Caco-2 (cell line): Measurements from ENCODE around the gene UBE2D3. TPM values are rescaled to one million over a fixed set of nuclear protein-coding genes. Genes with fewer than 3 reads are reported as not detected.

ENCODE experiments used
- BruUV-seq: library from RNA; stranded (reverse); fragments of 400-500 nt; replicated peaks from 2 replicates; lab custom pipeline; 2021; lab: Mats Ljungman, UMichigan
- CTCF ChIA-PET: fragments of 300-600 bp; sonication (Branson Sonifier 250); formaldehyde crosslinking; loops from one replicate; lab custom pipeline; 2022; ENCODE audit warnings: antibody characterized with exemption; lab: Charles Lee
- POLR2A ChIA-PET: fragments of 300-600 bp; sonication (Branson Sonifier 250); formaldehyde crosslinking; loops from one replicate; lab custom pipeline; 2022; ENCODE audit warnings: antibody characterized with exemption; lab: Charles Lee
- DNase-seq, 2 experiments: peaks; one replicate each; pipeline versions ENCODE4 v3.0.0 to v3.0.0-alpha.2; 2020 to 2022
- H3K27me3 ChIP-seq: replicated peaks from 2 replicates; pipeline ENCODE4 v1.6.0; 2011; ENCODE audit warnings: low read length; ENCODE audit not compliant: control insufficient read depth, insufficient read depth
- H3K36me3 ChIP-seq: 2 replicates; pipeline ENCODE4 v1.5.1; 2011; ENCODE audit warnings: low read length; ENCODE audit not compliant: control insufficient read depth, insufficient read depth
- H3K4me1 ChIP-seq: fragments of 250-450 bp; sonication (Bioruptor Pico); 2 replicates; pipeline ENCODE4 v1.5.1; 2020; ENCODE audit warnings: mild to moderate bottlenecking
- H3K4me3 ChIP-seq: 2 replicates; pipeline ENCODE4 v1.5.1; 2011; ENCODE audit warnings: low read depth, mild to moderate bottlenecking, control low read depth, low read length
- H3K9me3 ChIP-seq: fragments of 250-450 bp; sonication (Bioruptor Pico); 2 replicates; pipeline ENCODE4 v1.5.1; 2020; ENCODE audit warnings: mild to moderate bottlenecking, moderate library complexity
- H3K27ac Mint-ChIP-seq: one replicate; pipeline ENCODE4 v1.8.0; 2022; ENCODE audit warnings: mixed read lengths; ENCODE audit not compliant: unreplicated experiment
- H3K27me3 Mint-ChIP-seq: one replicate; pipeline ENCODE4 v1.8.0; 2022; ENCODE audit warnings: mixed read lengths; ENCODE audit not compliant: insufficient read depth, unreplicated experiment
- H3K36me3 Mint-ChIP-seq: one replicate; pipeline ENCODE4 v1.8.0; 2022; ENCODE audit warnings: mild to moderate bottlenecking, mixed read lengths; ENCODE audit not compliant: insufficient read depth, unreplicated experiment
- H3K4me1 Mint-ChIP-seq: one replicate; pipeline ENCODE4 v1.8.0; 2022; ENCODE audit warnings: low read depth, mixed read lengths; ENCODE audit not compliant: unreplicated experiment
- H3K4me3 Mint-ChIP-seq: one replicate; pipeline ENCODE4 v1.8.0; 2022; ENCODE audit warnings: mild to moderate bottlenecking, moderate library complexity, mixed read lengths; ENCODE audit not compliant: unreplicated experiment
- H3K9me3 Mint-ChIP-seq: one replicate; pipeline ENCODE4 v1.8.0; 2022; ENCODE audit warnings: mixed read lengths; ENCODE audit not compliant: unreplicated experiment
- CTCF ChIP-seq, 2 experiments: fragments of 200-600 bp in 1 of 2; IDR thresholded peaks; 1 replicate in 1 of 2; 2 replicates in 1 of 2; pipeline versions ENCODE4 v1.5.1 to v1.8.0; 2011 to 2022; ENCODE audit warnings: antibody characterized with exemption in 1 of 2, control low read depth in 1 of 2, inconsistent platforms in 1 of 2, low read depth in 1 of 2, low read length in 1 of 2, mild to moderate bottlenecking in 1 of 2, moderate library complexity in 1 of 2; ENCODE audit not compliant: insufficient read depth in 1 of 2, severe bottlenecking in 1 of 2, unreplicated experiment in 1 of 2
- intact Hi-C: fragments of 100-400 bp; cut with micrococcal nuclease; formaldehyde crosslinking; loops from one replicate; pipeline ENCODE4 v1.10.0; 2022; ENCODE audit not compliant: unreplicated experiment
- total RNA-seq: library from RNA; stranded (reverse); gene quantifications from 2 replicates; pipeline ENCODE4 v1.2.3, GENCODE V29; 2022

UBE2D3 gene
- total RNA-seq, 1 experiment from 2014 or later, result 305 TPM

- Mint-ChIP-seq H3K27me3 (no peaks in the 10 kb centered on the region), H3K4me3 (no peak overlapping the region), H3K4me1 (peaks cover 28% of the 10 kb centered on the region), H3K36me3 (no peaks in the 10 kb centered on the region), H3K9me3 (no peaks in the 10 kb centered on the region), H3K27ac (no peak overlapping the region)
- peak; percentile 42 to 49 for DNase-seq
- Histone ChIP-seq H3K4me3 (no peak overlapping the region), H3K36me3 (no peaks in the 10 kb centered on the region), H3K4me1 (peaks cover 26% of the 10 kb centered on the region), H3K27me3 (no peaks in the 10 kb centered on the region), H3K9me3 (no peaks in the 10 kb centered on the region)
- no peak for TF ChIP-seq CTCF (IDR thresholded peaks at IDR 0.05; ENCODE audit: insufficient read depth in 1 of 2, low read depth in 1 of 2, low read length in 1 of 2, severe bottlenecking in 1 of 2, unreplicated experiment in 1 of 2)
- POLR2A ChIA-PET, result interaction anchor here (0.6 to 1.1 kb wide), 3 partner anchors 20 to 34 kb away, joined by 3 to 7 read pairs (median 3); partner anchors contain the start of gene MANBA
- BruUV-seq, result no TSS peak
- CTCF ChIA-PET, result interaction anchor here (0.9 to 1.9 kb wide), 2 partner anchors 156 to 160 kb away, joined by 4 to 6 read pairs; no protein-coding TSS in a partner anchor
- intact Hi-C loops, result loop anchor here (5.0 kb wide), 1 partner anchor 158 kb away; no protein-coding TSS in a partner anchor
These were observed 46.7 kb downstream of the UBE2D3 start for GRCh38 chr4:102780476-102781144.

- BruUV-seq, result no TSS peak
- DNase-seq, result no peak
- peaks cover 26% of the 10 kb centered on the region for H3K4me1 ChIP-seq
- Mint-ChIP-seq H3K4me3 (no peak overlapping the region), H3K4me1 (peaks cover 28% of the 10 kb centered on the region), H3K27me3 (no peaks in the 10 kb centered on the region), H3K36me3 (no peaks in the 10 kb centered on the region), H3K27ac (no peak overlapping the region), H3K9me3 (no peaks in the 10 kb centered on the region)
- no peak for TF ChIP-seq CTCF (IDR thresholded peaks at IDR 0.05; ENCODE audit: insufficient read depth in 1 of 2, low read depth in 1 of 2, low read length in 1 of 2, severe bottlenecking in 1 of 2, unreplicated experiment in 1 of 2)
- no peaks in the 10 kb centered on the region for H3K9me3 ChIP-seq
- H3K27me3 ChIP-seq, result no peaks in the 10 kb centered on the region
- ChIA-PET POLR2A (no interaction called here), CTCF (no interaction called here)
- intact Hi-C loops, result no loop called here
- no peaks in the 10 kb centered on the region for H3K36me3 ChIP-seq
- H3K4me3 ChIP-seq, result no peak overlapping the region
These were observed 48.1 kb downstream of the UBE2D3 start for GRCh38 chr4:102779204-102779603.

GRCh38 chr4:102778720-102779119 is 48.6 kb downstream of the UBE2D3 start:
- H3K9me3 Mint-ChIP-seq, result no peaks in the 10 kb centered on the region
- H3K36me3 ChIP-seq, result no peaks in the 10 kb centered on the region
- ChIA-PET CTCF (no interaction called here), POLR2A (no interaction called here)
- H3K4me1 Mint-ChIP-seq, result peaks cover 28% of the 10 kb centered on the region
- no TSS peak for BruUV-seq
- H3K36me3 Mint-ChIP-seq, result no peaks in the 10 kb centered on the region
- no peaks in the 10 kb centered on the region for H3K27me3 Mint-ChIP-seq
- intact Hi-C loops, result no loop called here
- TF ChIP-seq CTCF (IDR thresholded peaks at IDR 0.05; ENCODE audit: insufficient read depth in 1 of 2, low read depth in 1 of 2, low read length in 1 of 2, severe bottlenecking in 1 of 2, unreplicated experiment in 1 of 2), result no peak
- H3K9me3 ChIP-seq, result no peaks in the 10 kb centered on the region
- H3K27me3 ChIP-seq, result no peaks in the 10 kb centered on the region
- no peak overlapping the region for H3K27ac Mint-ChIP-seq
- no peak overlapping the region for H3K4me3 ChIP-seq
- H3K4me1 ChIP-seq, result peaks cover 26% of the 10 kb centered on the region
- peak overlapping the region; percentile 53 for H3K4me3 Mint-ChIP-seq
- DNase-seq, result peak in 1 of 2 experiments; percentile 43
